ENCODE data around the gene CACNG4.

The CACNG4 gene

GRCh38 chr17:67055041-67055443 lies 90.5 kb downstream of the CACNG4 start:
- peak; percentile 16 for DNase-seq
- Histone ChIP-seq H3K9me3 (ENCODE audit: severe bottlenecking) (peaks cover under 1% of the 10 kb centered on the region), H3K27me3 (ENCODE audit: insufficient read depth, low read depth, severe bottlenecking) (no peaks in the 10 kb centered on the region), H3K36me3 (no peaks in the 10 kb centered on the region), H3K27ac (no peak overlapping the region), H3K4me3 (ENCODE audit: low read depth, low read length) (no peak overlapping the region)
- no peak for TF ChIP-seq CTCF (IDR thresholded peaks at IDR 0.05; ENCODE audit: low read depth, low read length)

- Histone ChIP-seq H3K4me3 (ENCODE audit: low read depth, low read length) (no peak overlapping the region), H3K27me3 (ENCODE audit: insufficient read depth, low read depth, severe bottlenecking) (no peaks in the 10 kb centered on the region), H3K36me3 (no peaks in the 10 kb centered on the region), H3K27ac (no peak overlapping the region), H3K9me3 (ENCODE audit: severe bottlenecking) (no peaks in the 10 kb centered on the region)
- no peak for TF ChIP-seq CTCF (IDR thresholded peaks at IDR 0.05; ENCODE audit: low read depth, low read length)
- DNase-seq: peak; percentile 6
These were observed 91.6 kb downstream of the CACNG4 start for GRCh38 chr17:67055811-67056745.

GRCh38 chr17:67056746-67057490 lies 92.4 kb downstream of the CACNG4 start:
- Histone ChIP-seq H3K36me3 (no peaks in the 10 kb centered on the region), H3K4me3 (ENCODE audit: low read depth, low read length) (no peak overlapping the region), H3K27ac (no peak overlapping the region), H3K27me3 (ENCODE audit: insufficient read depth, low read depth, severe bottlenecking) (no peaks in the 10 kb centered on the region), H3K9me3 (ENCODE audit: severe bottlenecking) (no peaks in the 10 kb centered on the region)
- TF ChIP-seq CTCF (IDR thresholded peaks at IDR 0.05; ENCODE audit: low read depth, low read length): no peak
- DNase-seq: no peak

- TF ChIP-seq CTCF (IDR thresholded peaks at IDR 0.05; ENCODE audit: low read depth, low read length): no peak
- no peaks in the 10 kb centered on the region for H3K36me3 ChIP-seq
These were observed 93.5 kb downstream of the CACNG4 start for GRCh38 chr17:67058036-67058435.

GRCh38 chr17:67059372-67059771 lies 94.9 kb downstream of the CACNG4 start:
- no peak for TF ChIP-seq CTCF (IDR thresholded peaks at IDR 0.05; ENCODE audit: low read depth, low read length)
- H3K36me3 ChIP-seq: no peaks in the 10 kb centered on the region
- H3K27ac ChIP-seq: no peak overlapping the region
- no peak overlapping the region for H3K4me3 ChIP-seq (ENCODE audit: low read depth, low read length)
- no peaks in the 10 kb centered on the region for H3K27me3 ChIP-seq (ENCODE audit: insufficient read depth, low read depth, severe bottlenecking)
- no peak for DNase-seq
- no peaks in the 10 kb centered on the region for H3K9me3 ChIP-seq (ENCODE audit: severe bottlenecking)

More at GRCh38 chr17:67058036-67058435, 93.5 kb downstream of the CACNG4 start:
- Histone ChIP-seq H3K27ac (no peak overlapping the region), H3K9me3 (ENCODE audit: severe bottlenecking) (no peaks in the 10 kb centered on the region), H3K4me3 (ENCODE audit: low read depth, low read length) (no peak overlapping the region), H3K27me3 (ENCODE audit: insufficient read depth, low read depth, severe bottlenecking) (no peaks in the 10 kb centered on the region)
- no peak for DNase-seq
